Transverse colon (tissue), 4 donors: Measurements from ENCODE around the gene ATF5. TPM values are rescaled to one million over a fixed set of nuclear protein-coding genes. Genes with fewer than 3 reads are reported as not detected.

Experiments used
- DNase-seq: peaks from one replicate; pipeline ENCODE4 v3.0.0-alpha.2; 2019
- H3K27ac ChIP-seq, 4 donors: fragments of 200-600 bp; sonication (generic); 2 replicates each; pipeline ENCODE4 v1.5.1; 2016 to 2018; ENCODE audit warnings: inconsistent platforms in 4 of 4
- H3K27me3 ChIP-seq: fragments of 200-600 bp; sonication (generic); 2 replicates; pipeline ENCODE4 v1.5.1; 2017; ENCODE audit warnings: inconsistent platforms
- H3K36me3 ChIP-seq, 4 donors: fragments of 200-600 bp; sonication (generic); 2 replicates each; pipeline ENCODE4 v1.5.1; 2017 to 2019; ENCODE audit warnings: inconsistent platforms in 4 of 4
- H3K4me1 ChIP-seq, 4 donors: fragments of 200-600 bp; sonication (generic); 2 replicates each; pipeline ENCODE4 v1.5.1; 2017 to 2020; ENCODE audit warnings: inconsistent platforms in 4 of 4
- H3K4me3 ChIP-seq, 4 donors: fragments of 200-600 bp; sonication (generic); 1 replicate in 1 of 4; 2 replicates in 3 of 4; pipeline versions ENCODE4 v1.5.1 to v1.6.1; 2017 to 2019; ENCODE audit warnings: inconsistent platforms in 4 of 4
- H3K9me3 ChIP-seq, 2 donors: fragments of 200-600 bp; sonication (generic); 2 replicates each; pipeline ENCODE4 v1.5.1; 2017 to 2019; ENCODE audit warnings: inconsistent platforms in 2 of 2
- EP300 ChIP-seq: sonication (generic); formaldehyde crosslinking; IDR thresholded peaks from one replicate; pipeline ENCODE4 v1.6.1; 2017; ENCODE audit warnings: antibody characterized with exemption, low read depth
- POLR2A ChIP-seq: fragments of 450-650 bp; IDR thresholded peaks from one replicate; pipeline ENCODE4 v1.6.1; 2016; ENCODE audit warnings: antibody characterized with exemption, mild to moderate bottlenecking, moderate library complexity
- POLR2AphosphoS5 ChIP-seq, 3 donors: sonication (generic); formaldehyde crosslinking; IDR thresholded peaks; one replicate each; pipeline ENCODE4 v1.6.1; 2016; ENCODE audit warnings: antibody characterized with exemption in 3 of 3
- WGBS, 2 donors: methylation state at CpG; one replicate each; pipeline ENCODE4 v1.1.5; 2018; ENCODE audit warnings: low coverage in 1 of 2; 5-methylcytosine and 5-hydroxymethylcytosine counted together
- in situ Hi-C, 4 donors: fragments of 200-750 bp; cut with MboI; loops; one replicate each; pipeline versions ENCODE4 v1.15.0 to v1.15.1; 2017; ENCODE audit warnings: low sequenced_read_pairs in 3 of 4, low pct_ligation_motif_present in 1 of 4, low pct_unique_long_range_greater_than_20kb in 1 of 4
- intact Hi-C: fragments of 100-400 bp; cut with DNase I; formaldehyde crosslinking; loops from one replicate; pipeline ENCODE4 v1.15.1; 2023; ENCODE audit warnings: low total_unique reads
- total RNA-seq, 4 donors: library from RNA; depleted of rRNA; stranded (reverse); fragments of >200 nt; gene quantifications; one replicate each; pipeline ENCODE4 v1.1.0, GENCODE V29; 2016
- TF ChIP-seq, protein P1 (sequence below), 5 experiments: fragments of 200-600 bp in 3 of 5; fragments of 450-650 bp in 2 of 5; sonication (generic) in 3 of 5; IDR thresholded peaks; 1 replicate in 2 of 5; 2 replicates in 3 of 5; pipeline ENCODE4 v1.5.1; 2016 to 2017; ENCODE audit warnings: antibody characterized with exemption in 5 of 5, inconsistent platforms in 3 of 5, mild to moderate bottlenecking in 2 of 5, moderate library complexity in 1 of 5

The ATF5 gene
- total RNA-seq, 4 donors from 2014 or later, result 2.6 to 10.5 (median 5.4) TPM

DNA sequence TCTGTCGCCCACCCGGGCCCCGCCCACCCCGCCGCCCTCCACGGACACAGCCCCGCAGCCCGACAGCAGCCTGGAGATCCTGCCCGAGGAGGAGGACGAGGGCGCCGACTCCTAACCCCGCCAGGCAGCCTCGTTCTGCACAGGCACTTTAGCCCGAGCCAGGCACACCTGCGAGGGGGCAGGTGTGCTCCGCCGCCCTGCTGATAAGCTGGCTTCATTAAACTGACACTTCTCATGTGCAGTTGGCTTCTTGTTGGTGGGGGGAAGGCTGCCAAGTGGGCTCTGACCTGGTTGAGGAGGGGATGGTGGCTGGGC is 40.5 kb upstream of the ATF5 start:
- TF ChIP-seq POLR2A (no peak), POLR2AphosphoS5 (IDR thresholded peaks at IDR 0.05) (no peak), EP300 (no peak)
- TF ChIP-seq, protein P1, sequence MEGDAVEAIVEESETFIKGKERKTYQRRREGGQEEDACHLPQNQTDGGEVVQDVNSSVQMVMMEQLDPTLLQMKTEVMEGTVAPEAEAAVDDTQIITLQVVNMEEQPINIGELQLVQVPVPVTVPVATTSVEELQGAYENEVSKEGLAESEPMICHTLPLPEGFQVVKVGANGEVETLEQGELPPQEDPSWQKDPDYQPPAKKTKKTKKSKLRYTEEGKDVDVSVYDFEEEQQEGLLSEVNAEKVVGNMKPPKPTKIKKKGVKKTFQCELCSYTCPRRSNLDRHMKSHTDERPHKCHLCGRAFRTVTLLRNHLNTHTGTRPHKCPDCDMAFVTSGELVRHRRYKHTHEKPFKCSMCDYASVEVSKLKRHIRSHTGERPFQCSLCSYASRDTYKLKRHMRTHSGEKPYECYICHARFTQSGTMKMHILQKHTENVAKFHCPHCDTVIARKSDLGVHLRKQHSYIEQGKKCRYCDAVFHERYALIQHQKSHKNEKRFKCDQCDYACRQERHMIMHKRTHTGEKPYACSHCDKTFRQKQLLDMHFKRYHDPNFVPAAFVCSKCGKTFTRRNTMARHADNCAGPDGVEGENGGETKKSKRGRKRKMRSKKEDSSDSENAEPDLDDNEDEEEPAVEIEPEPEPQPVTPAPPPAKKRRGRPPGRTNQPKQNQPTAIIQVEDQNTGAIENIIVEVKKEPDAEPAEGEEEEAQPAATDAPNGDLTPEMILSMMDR (IDR thresholded peaks at IDR 0.05), result no peak
- intact Hi-C loops (no loop called here), in situ Hi-C loops (no loop called here)
- no peak for DNase-seq
- Histone ChIP-seq H3K4me1 (peaks cover 9 to 14% (median 11%) of the 10 kb centered on the region in 4 donors), H3K36me3 (peaks cover 0 to 16% (median 8%) of the 10 kb centered on the region in 4 donors), H3K27ac (no peak overlapping the region), H3K9me3 (no peaks in the 10 kb centered on the region), H3K4me3 (no peak overlapping the region), H3K27me3 (no peaks in the 10 kb centered on the region)
- WGBS, 2 donors, result 76% methylated on average over 18 of the region's 18 CpGs; no CpG with 5 or more reads in 1 of the 2 donors

DNA sequence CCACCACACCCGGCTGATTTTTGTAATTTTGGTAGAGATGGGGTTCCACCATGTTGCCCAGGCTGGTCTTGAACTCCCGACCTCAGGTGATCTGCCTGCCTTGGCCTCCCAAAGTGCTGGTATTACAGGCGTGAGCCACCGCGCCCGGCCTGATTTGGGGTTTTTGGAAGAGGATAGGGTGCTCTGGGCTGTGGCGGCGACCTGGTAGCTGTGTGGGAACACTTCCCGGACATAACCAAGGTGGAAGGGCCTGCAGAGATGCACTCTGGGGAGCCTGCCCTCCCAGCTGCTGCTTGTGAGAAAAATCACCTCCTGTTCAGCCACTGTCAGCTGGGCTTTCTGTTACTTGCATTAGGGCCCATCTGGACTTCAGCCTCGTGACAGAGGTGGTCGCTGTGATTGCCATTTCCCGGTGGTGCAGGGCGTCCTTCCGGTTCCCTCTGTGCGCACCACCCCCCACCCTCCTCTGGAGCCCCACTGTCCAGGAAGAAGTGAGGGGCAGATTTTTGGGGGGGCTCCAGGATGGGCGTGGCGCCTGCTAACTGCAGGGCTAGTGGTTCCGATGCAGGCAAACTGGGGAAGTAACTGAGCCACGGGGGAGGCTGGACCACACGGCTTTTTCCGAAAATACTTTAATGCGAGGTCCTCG is 39.8 kb upstream of the ATF5 start:
- H3K4me1 ChIP-seq, result peaks cover 9 to 14% (median 11%) of the 10 kb centered on the region in 4 donors
- in situ Hi-C loops (no loop called here), intact Hi-C loops (no loop called here)
- no peak for DNase-seq
- H3K36me3 ChIP-seq, result peaks cover 0 to 9% (median 4%) of the 10 kb centered on the region in 4 donors
- H3K9me3 ChIP-seq, result no peaks in the 10 kb centered on the region
- 80 to 94% methylated on average over 1 to 23 of the region's 23 CpGs for WGBS, 2 donors
- TF ChIP-seq EP300 (no peak), POLR2AphosphoS5 (IDR thresholded peaks at IDR 0.05) (no peak), POLR2A (no peak)
- TF ChIP-seq, protein P1 (IDR thresholded peaks at IDR 0.05), result no peak
- no peak overlapping the region for H3K4me3 ChIP-seq
- no peak overlapping the region for H3K27ac ChIP-seq
- H3K27me3 ChIP-seq, result no peaks in the 10 kb centered on the region

DNA sequence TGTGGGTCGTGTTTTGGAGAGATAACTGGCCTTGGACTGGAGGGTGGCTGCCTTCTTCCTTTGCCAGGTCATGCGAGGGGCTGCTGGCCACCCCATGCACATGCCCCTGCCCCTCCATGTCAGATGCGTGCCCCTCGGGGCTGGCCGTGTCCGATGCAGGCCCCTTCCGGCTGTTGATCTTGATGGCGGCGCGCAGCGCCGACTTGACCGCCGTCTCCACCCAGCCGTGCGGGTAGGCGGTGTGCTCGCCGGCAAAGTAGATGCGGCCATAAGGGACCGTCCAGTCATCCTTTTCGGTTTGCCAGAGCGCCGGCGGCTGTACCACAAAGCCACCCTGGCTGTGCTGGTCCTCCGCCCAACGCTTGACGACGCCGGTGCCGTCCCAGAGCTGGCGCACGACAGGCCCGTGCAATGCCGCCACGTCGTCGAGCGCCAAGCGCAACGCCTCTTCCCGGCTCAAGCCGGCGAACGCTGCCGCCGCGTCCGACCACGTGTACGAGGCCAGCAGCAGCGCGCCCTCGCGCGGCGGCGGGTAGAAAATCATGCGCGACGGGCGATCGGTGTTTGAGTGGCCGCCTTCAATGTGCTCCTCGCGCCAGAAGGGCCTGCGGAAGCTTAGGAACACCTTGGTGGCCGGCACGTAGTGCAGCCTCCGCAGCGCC is 39.2 kb upstream of the ATF5 start:
- peak; percentile 71 for DNase-seq
- 43% methylated on average over 54 of the region's 71 CpGs; no CpG with 5 or more reads in 1 of the 2 donors for WGBS, 2 donors
- in situ Hi-C loops, result no loop called here
- peaks cover 9 to 14% (median 11%) of the 10 kb centered on the region in 4 donors for H3K4me1 ChIP-seq
- H3K27ac ChIP-seq, result peak overlapping the region in 3 of 4 donors; percentile 18 to 47 (median 30)
- peak; percentile 11 for TF ChIP-seq POLR2A
- peak in 1 of 3 donors; percentile 29 for TF ChIP-seq POLR2AphosphoS5 (IDR thresholded peaks at IDR 0.05)
- TF ChIP-seq, protein P1 (IDR thresholded peaks at IDR 0.05), result peak; percentile 66 to 84 (median 74)
- no peak for TF ChIP-seq EP300
- intact Hi-C loops, result no loop called here
- no peaks in the 10 kb centered on the region for H3K9me3 ChIP-seq
- H3K4me3 ChIP-seq, result peak overlapping the region in 3 of 4 donors; percentile 2 to 44 (median 32)
- peaks cover 0 to 3% (median 1%) of the 10 kb centered on the region in 4 donors for H3K36me3 ChIP-seq
- H3K27me3 ChIP-seq, result no peaks in the 10 kb centered on the region

DNA sequence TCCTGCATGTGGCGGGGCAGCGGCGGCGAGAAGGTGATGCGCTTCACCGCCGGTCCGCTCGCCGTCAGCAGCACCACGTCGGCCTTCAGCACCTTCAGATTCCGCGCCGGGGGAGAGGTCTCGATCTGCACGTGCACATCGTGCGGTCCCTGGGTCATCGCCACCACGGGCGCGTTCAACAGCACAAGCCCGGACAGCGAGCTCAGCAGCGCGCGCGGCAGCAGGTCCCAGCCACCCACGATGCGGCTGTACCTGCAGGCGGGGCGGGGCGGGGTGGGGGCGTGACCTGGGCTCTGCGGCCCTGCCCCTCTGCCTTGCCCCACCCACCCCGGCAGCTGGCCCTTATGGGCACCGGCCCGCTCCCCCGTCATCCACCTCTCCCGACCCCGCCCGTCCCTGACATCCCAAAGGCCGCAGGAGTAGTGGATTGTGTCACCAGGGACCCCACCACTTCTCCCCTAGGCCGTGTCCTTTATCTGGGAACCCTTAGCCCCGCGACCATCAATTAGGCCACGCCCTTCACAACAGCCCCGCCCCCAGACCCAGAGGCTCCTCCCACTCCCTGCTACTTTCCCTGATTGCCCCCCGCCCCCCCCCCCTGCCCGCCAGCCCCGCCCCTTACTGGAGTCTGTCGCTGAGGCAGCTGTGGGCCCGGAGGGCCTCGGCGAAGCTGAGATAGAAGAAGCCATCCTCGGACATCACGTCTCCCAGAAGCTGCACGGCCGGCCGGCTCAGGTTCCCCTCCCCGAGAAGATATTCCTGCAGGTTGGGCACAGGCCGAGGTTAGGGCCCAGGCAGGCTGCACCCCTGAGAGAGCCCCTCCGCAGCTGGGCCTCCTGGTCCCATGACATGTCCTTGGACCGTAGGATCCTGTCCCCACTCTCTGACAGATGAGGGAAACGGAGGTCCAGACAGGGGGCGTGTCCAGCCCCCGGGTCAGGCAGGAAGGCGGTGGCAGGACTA is 38.4 kb upstream of the ATF5 start:
- no peak for TF ChIP-seq POLR2A
- TF ChIP-seq, protein P1 (IDR thresholded peaks at IDR 0.05), result peak in 2 of 5 experiments; percentile 26 to 40
- intact Hi-C loops, result no loop called here
- Histone ChIP-seq H3K4me1 (peaks cover 9 to 14% (median 11%) of the 10 kb centered on the region in 4 donors), H3K4me3 (peak overlapping the region in 3 of 4 donors; percentile 2 to 44 (median 32)), H3K27me3 (no peaks in the 10 kb centered on the region), H3K9me3 (no peaks in the 10 kb centered on the region), H3K36me3 (no peaks in the 10 kb centered on the region), H3K27ac (peak overlapping the region in 3 of 4 donors; percentile 18 to 47 (median 30))
- DNase-seq, result peak; percentile 67
- in situ Hi-C loops, result no loop called here
- WGBS, 2 donors, result 26% methylated on average over 17 of the region's 69 CpGs; no CpG with 5 or more reads in 1 of the 2 donors
